ENCODE data around the gene CHD9. TPM values are rescaled to one million over a fixed set of nuclear protein-coding genes. Genes with fewer than 3 reads are reported as not detected.

The CHD9 gene
- total RNA-seq, 4 donors from 2014 or later: 46.9 to 174 (median 133) TPM

DNA sequence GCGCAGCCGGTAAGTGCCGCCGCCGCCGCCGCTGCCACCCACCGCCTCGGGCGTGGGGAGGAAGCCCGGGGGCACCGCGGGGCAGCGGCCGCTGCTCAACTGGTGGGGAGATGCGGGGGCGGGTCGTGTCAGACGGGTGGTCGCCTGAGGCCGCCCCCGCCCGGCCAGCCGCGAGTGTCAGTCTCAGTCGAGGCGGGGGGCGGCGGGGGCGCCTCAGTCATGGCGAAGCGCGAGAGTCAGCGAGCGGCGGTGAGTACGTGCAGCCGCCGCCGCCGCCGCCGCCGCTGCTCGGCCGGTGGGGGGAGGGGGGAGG, 76.2 kb downstream of the CHD9 start:
- intact Hi-C loops (cut with DNase I; ENCODE audit: low total_unique reads): loop anchor here (10.0 kb wide), 1 partner anchor 76 kb away; the partner anchor contains the start of genes CHD9 and CHD9NB
- no peak for DNase-seq
- H3K27ac ChIP-seq: peak overlapping the region; percentile 91 to 97
- no peaks in the 10 kb centered on the region for H3K27me3 ChIP-seq
- TF ChIP-seq, protein P1, sequence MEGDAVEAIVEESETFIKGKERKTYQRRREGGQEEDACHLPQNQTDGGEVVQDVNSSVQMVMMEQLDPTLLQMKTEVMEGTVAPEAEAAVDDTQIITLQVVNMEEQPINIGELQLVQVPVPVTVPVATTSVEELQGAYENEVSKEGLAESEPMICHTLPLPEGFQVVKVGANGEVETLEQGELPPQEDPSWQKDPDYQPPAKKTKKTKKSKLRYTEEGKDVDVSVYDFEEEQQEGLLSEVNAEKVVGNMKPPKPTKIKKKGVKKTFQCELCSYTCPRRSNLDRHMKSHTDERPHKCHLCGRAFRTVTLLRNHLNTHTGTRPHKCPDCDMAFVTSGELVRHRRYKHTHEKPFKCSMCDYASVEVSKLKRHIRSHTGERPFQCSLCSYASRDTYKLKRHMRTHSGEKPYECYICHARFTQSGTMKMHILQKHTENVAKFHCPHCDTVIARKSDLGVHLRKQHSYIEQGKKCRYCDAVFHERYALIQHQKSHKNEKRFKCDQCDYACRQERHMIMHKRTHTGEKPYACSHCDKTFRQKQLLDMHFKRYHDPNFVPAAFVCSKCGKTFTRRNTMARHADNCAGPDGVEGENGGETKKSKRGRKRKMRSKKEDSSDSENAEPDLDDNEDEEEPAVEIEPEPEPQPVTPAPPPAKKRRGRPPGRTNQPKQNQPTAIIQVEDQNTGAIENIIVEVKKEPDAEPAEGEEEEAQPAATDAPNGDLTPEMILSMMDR (IDR thresholded peaks at IDR 0.05): no peak
- TF ChIP-seq POLR2A (IDR thresholded peaks at IDR 0.05): no peak
- peak overlapping the region; percentile 80 to 97 for H3K4me3 ChIP-seq
- peaks cover 0 to 12% of the 10 kb centered on the region in 2 donors for H3K4me1 ChIP-seq
- H3K36me3 ChIP-seq: no peaks in the 10 kb centered on the region
- H3K9me3 ChIP-seq: no peaks in the 10 kb centered on the region

DNA sequence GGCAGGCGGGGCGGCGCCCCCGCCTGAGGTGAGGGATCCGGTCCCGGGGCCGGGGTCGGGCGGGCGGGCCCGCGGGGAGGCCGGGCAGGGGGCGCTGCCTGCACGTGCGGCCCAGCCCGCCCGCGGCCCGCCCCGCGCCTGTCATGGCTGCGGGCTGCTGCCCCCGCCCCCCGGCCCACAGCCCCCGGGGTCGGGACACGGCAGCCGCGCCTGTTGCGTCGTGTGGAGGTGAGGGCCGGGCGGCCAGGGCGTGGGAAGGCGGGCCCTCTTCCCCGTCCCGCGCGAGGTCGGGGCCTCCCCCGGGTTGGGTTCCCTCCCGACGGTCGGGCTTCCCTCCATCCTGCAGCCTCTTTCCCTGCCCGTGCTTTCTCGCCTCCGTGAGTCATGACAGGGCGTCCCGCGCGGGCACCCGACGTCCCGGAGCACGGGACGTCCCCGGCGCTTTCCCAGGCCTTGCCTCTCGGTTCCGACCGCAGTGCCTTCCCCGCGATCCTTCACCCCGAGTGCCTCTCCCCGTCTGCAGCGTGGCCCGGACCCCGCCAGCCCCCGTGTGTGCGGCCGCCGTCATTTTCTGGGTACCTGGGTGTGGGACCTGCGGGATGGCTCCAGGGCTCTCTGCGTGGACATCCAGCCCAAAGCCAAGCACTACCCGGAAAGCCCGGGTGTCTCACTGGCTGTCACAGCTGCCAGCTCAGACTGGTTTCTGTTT, 76.7 kb downstream of the CHD9 start:
- H3K27ac ChIP-seq: peak overlapping the region; percentile 91 to 97
- TF ChIP-seq, protein P1 (IDR thresholded peaks at IDR 0.05): no peak
- peak in 1 of 2 donors; percentile 16 for TF ChIP-seq POLR2A (IDR thresholded peaks at IDR 0.05)
- H3K4me3 ChIP-seq: peak overlapping the region; percentile 80 to 97
- no peaks in the 10 kb centered on the region for H3K9me3 ChIP-seq
- intact Hi-C loops (cut with DNase I; ENCODE audit: low total_unique reads): loop anchor here (10.0 kb wide), 1 partner anchor 77 kb away; the partner anchor contains the start of genes CHD9 and CHD9NB
- H3K36me3 ChIP-seq: no peaks in the 10 kb centered on the region
- DNase-seq: peak; percentile 57 to 65
- no peaks in the 10 kb centered on the region for H3K27me3 ChIP-seq
- peaks cover 0 to 12% of the 10 kb centered on the region in 2 donors for H3K4me1 ChIP-seq

DNA sequence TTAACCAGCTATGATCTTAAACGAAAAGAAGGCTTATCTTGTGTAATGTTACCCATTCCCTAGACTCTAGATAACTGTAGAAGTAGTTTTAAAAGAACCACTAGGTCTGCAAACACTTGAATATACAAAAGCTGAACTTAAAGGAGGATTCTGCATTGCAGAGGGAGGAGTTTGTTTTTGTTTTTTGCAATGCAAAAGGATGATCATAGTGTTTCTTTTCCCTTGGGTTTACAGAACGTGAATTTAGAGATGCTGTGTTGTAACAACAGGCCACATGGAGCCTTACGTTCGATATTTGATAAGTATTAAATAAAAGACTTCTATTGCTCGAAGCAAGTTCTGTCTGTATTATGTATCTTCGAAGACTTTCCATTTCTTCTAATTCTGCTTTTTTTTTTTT, 77.6 kb downstream of the CHD9 start:
- H3K27me3 ChIP-seq: no peaks in the 10 kb centered on the region
- intact Hi-C loops (cut with DNase I; ENCODE audit: low total_unique reads): loop anchor here (10.0 kb wide), 1 partner anchor 78 kb away; the partner anchor contains the start of genes CHD9 and CHD9NB
- H3K9me3 ChIP-seq: no peaks in the 10 kb centered on the region
- no peak for TF ChIP-seq POLR2A (IDR thresholded peaks at IDR 0.05)
- TF ChIP-seq, protein P1 (IDR thresholded peaks at IDR 0.05): no peak
- H3K4me3 ChIP-seq: no peak overlapping the region
- H3K27ac ChIP-seq: peak overlapping the region; percentile 91 to 97
- no peak for DNase-seq
- peaks cover 0 to 12% of the 10 kb centered on the region in 2 donors for H3K4me1 ChIP-seq
- no peaks in the 10 kb centered on the region for H3K36me3 ChIP-seq

DNA sequence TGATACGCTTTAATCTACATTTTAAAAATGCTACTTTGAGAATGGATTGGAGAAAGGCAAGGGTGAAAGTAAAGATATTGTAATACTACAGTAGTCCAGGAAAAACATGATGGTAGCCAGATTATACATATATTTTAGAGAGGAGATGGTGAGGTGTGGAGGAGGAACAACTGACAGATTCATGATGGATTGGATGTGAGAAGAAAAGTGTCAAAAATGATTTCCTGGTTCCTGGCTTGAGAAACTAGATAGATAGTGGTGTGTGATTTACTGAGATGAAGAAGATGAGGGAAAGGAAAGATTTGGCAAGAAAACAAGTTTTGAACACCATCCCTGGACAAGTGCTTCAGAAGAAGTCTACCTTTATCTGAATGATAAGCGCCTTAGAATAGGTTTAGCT, 80.5 kb downstream of the CHD9 start:
- TF ChIP-seq POLR2A (IDR thresholded peaks at IDR 0.05): no peak
- Histone ChIP-seq H3K4me1 (peaks cover under 1 to 12% of the 10 kb centered on the region in 2 donors), H3K9me3 (no peaks in the 10 kb centered on the region), H3K4me3 (no peak overlapping the region), H3K27me3 (no peaks in the 10 kb centered on the region), H3K36me3 (no peaks in the 10 kb centered on the region), H3K27ac (no peak overlapping the region)
- intact Hi-C loops (cut with DNase I; ENCODE audit: low total_unique reads): loop anchor here (10.0 kb wide), 1 partner anchor 81 kb away; the partner anchor contains the start of genes CHD9 and CHD9NB
- no peak for DNase-seq

DNA sequence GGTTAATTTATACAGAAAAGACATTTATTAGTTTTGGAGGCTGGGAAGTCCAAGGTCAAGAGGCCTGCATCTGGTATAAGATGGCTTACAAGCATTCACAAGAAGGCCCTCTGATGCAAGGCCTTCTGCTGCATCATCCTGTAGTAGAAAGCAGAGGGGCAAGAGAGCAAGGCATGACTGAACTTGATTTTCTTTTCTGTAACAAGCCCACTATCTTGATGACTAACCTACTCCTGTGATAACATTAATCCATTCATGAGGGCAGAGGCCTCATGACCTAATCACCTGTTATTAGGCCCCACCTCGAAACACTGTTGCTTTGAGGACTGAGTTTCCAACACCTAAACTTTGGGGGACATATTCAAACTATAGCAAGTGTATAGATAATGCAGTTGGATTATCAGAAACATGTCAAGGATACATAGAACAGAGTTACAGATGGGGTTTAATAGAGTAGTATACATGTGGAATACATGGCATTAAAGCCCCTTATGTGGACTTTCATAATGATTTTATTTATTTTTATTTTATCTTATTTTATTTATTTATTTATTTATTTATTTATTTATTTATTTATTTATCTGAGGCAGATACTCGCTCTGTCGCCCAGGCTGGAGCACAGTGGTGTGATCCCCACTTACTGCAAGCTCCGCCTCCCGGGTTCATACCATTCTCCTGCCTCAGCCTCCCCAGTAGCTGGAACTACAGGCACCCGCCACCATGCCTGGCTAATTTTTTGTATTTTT, 88.2 kb downstream of the CHD9 start:
- Histone ChIP-seq H3K27me3 (no peaks in the 10 kb centered on the region), H3K4me3 (no peak overlapping the region), H3K4me1 (peaks cover 0 to 4% of the 10 kb centered on the region in 2 donors), H3K27ac (no peak overlapping the region), H3K9me3 (no peaks in the 10 kb centered on the region), H3K36me3 (no peaks in the 10 kb centered on the region)
- intact Hi-C loops (cut with DNase I; ENCODE audit: low total_unique reads): no loop called here
- TF ChIP-seq, protein P1 (IDR thresholded peaks at IDR 0.05): no peak
- no peak for TF ChIP-seq POLR2A (IDR thresholded peaks at IDR 0.05)
- DNase-seq: no peak
